RWPE1 (cell line): ENCODE results near the gene SPATS1.

Experiments
- CTCF ChIA-PET: fragments of 350-600 bp; sonication (Branson Sonifier 250); formaldehyde crosslinking; extraction: SDS; loops from one replicate; lab custom pipeline; 2021; lab: Yijun Ruan, JAX
- POLR2A ChIA-PET: fragments of 400-600 bp; formaldehyde crosslinking; extraction: SDS; loops from one replicate; lab custom pipeline; 2020; ENCODE audit warnings: antibody characterized with exemption; ENCODE audit not compliant: low non-redundant PET; lab: Yijun Ruan, JAX
- DNase-seq: peaks from one replicate; pipeline ENCODE4 v3.0.0; 2012; ENCODE audit warnings: low spot score
- H3K27ac ChIP-seq: fragments of 450-650 bp; 2 replicates; pipeline ENCODE4 v1.5.1; 2017
- TF ChIP-seq, protein P1 (sequence below): fragments of 450-650 bp; conservative IDR thresholded peaks from 2 replicates; pipeline ENCODE4 v1.5.1; 2017; ENCODE audit warnings: low read depth, mild to moderate bottlenecking

SPATS1 gene

GRCh38 chr6:44377484-44377883 lies 35.0 kb downstream of the SPATS1 start:
- CTCF ChIA-PET, result no interaction called here
- POLR2A ChIA-PET, result no interaction called here
- H3K27ac ChIP-seq, result no peak overlapping the region
- TF ChIP-seq, protein P1, sequence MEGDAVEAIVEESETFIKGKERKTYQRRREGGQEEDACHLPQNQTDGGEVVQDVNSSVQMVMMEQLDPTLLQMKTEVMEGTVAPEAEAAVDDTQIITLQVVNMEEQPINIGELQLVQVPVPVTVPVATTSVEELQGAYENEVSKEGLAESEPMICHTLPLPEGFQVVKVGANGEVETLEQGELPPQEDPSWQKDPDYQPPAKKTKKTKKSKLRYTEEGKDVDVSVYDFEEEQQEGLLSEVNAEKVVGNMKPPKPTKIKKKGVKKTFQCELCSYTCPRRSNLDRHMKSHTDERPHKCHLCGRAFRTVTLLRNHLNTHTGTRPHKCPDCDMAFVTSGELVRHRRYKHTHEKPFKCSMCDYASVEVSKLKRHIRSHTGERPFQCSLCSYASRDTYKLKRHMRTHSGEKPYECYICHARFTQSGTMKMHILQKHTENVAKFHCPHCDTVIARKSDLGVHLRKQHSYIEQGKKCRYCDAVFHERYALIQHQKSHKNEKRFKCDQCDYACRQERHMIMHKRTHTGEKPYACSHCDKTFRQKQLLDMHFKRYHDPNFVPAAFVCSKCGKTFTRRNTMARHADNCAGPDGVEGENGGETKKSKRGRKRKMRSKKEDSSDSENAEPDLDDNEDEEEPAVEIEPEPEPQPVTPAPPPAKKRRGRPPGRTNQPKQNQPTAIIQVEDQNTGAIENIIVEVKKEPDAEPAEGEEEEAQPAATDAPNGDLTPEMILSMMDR, result no peak
- DNase-seq, result no peak

- no peak for DNase-seq
- H3K27ac ChIP-seq, result no peak overlapping the region
- ChIA-PET POLR2A (no interaction called here), CTCF (no interaction called here)
- TF ChIP-seq, protein P1, result no peak
Measured at GRCh38 chr6:44377971-44378370, 35.5 kb downstream of the SPATS1 start.

- no peak overlapping the region for H3K27ac ChIP-seq
- CTCF ChIA-PET, result no interaction called here
- POLR2A ChIA-PET, result no interaction called here
- DNase-seq, result no peak
- TF ChIP-seq, protein P1, result no peak
Measured at GRCh38 chr6:44381739-44382138, 39.3 kb downstream of the SPATS1 start.

DNA sequence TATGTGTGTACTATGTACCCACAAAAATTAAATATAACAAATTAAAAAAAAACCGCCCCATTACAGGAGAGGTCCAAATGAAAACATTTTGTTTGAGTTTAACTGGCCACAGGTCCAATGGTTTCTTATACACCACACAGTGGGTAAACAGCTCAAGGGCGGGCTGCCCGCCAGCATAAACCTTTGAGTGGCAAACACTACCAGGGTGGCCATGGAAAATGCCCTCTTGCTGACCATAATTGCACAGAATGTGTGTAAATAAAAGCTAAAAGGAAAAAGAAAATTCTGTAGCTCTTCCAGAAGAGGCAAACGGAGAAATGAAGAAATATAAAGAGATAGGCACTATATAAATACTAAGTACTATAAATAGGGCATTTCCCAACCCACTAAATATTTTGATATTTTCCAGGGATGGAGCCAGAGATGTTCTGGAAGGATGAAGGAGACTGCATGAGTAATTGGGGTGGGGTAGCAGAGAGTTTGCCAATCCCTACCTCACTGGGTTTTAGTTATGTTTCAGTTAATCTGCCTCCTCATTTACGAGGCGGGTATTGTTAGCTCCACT lies 44.0 kb downstream of the SPATS1 start:
- ChIA-PET CTCF (interaction anchor here (0.5 to 0.6 kb wide), 2 partner anchors 132 to 962 kb away, joined by 3 to 6 read pairs; no protein-coding TSS in a partner anchor), POLR2A (interaction anchor here (0.6 kb wide), 1 partner anchor 10 kb away, joined by 5 read pairs; no protein-coding TSS in a partner anchor)
- DNase-seq, result peak; percentile 32
- TF ChIP-seq, protein P1, result no peak
- no peak overlapping the region for H3K27ac ChIP-seq

- peak overlapping the region; percentile 97 for H3K27ac ChIP-seq
- POLR2A ChIA-PET, result interaction anchor here (0.6 kb wide), 1 partner anchor 10 kb away, joined by 5 read pairs; no protein-coding TSS in a partner anchor
- CTCF ChIA-PET, result interaction anchor here (0.5 to 0.6 kb wide), 2 partner anchors 132 to 962 kb away, joined by 3 to 6 read pairs; no protein-coding TSS in a partner anchor
- TF ChIP-seq, protein P1, result no peak
- DNase-seq, result peak; percentile 44
Measured at GRCh38 chr6:44386929-44387345, 44.5 kb downstream of the SPATS1 start.

- POLR2A ChIA-PET, result no interaction called here
- CTCF ChIA-PET, result no interaction called here
- TF ChIP-seq, protein P1, result no peak
- DNase-seq, result peak; percentile 99
- H3K27ac ChIP-seq, result peak within 1 kb of the TSS; percentile 97
Measured at GRCh38 chr6:44387346-44388134, 45.1 kb downstream of the SPATS1 start, which contains the start of gene CDC5L. Gene CDC5L, plus strand, starts transcription at chr6:44387706. Its CDS starts 118 bp downstream, at chr6:44387824.
